DOHH2 (cell line): ENCODE data around the gene KRTCAP2.
"Not testable (repeated sequence)": the region's sequence is repeated elsewhere in the genome, so short reads cannot be mapped to it uniquely, and the experiment has no call there.

Experiments used
- H3F3A ChIP-seq: fragments of 200-600 bp; sonication (generic), shearing (Covaris generic); 2 replicates; pipeline ENCODE4 v1.6.0; 2016; ENCODE audit warnings: antibody characterized with exemption, mild to moderate bottlenecking; ENCODE audit not compliant: control insufficient read depth, insufficient read depth
- H3K27ac ChIP-seq: fragments of 200-600 bp; sonication (generic); 2 replicates; pipeline ENCODE4 v1.5.1; 2014; ENCODE audit warnings: low read depth, mild to moderate bottlenecking, low read length, moderate library complexity
- H3K27me3 ChIP-seq: fragments of 200-600 bp; sonication (generic); 2 replicates; pipeline ENCODE4 v1.6.1; 2014; ENCODE audit warnings: mild to moderate bottlenecking, low read length, mixed read lengths; ENCODE audit not compliant: control insufficient read depth
- H3K36me3 ChIP-seq: fragments of 200-600 bp; sonication (generic); 2 replicates; pipeline ENCODE4 v1.6.1; 2014; ENCODE audit warnings: mild to moderate bottlenecking, low read length, moderate library complexity, mixed read lengths; ENCODE audit not compliant: control insufficient read depth
- H3K4me1 ChIP-seq: fragments of 200-600 bp; sonication (generic); 2 replicates; pipeline ENCODE4 v1.6.1; 2014; ENCODE audit warnings: mild to moderate bottlenecking, low read length, mixed read lengths; ENCODE audit not compliant: control insufficient read depth
- H3K4me2 ChIP-seq: fragments of 200-600 bp; sonication (generic); 2 replicates; pipeline ENCODE4 v1.6.0; 2014; ENCODE audit warnings: mild to moderate bottlenecking, low read length, moderate library complexity
- H3K4me3 ChIP-seq: fragments of 200-600 bp; sonication (generic); 2 replicates; pipeline ENCODE4 v1.5.1; 2014; ENCODE audit warnings: mild to moderate bottlenecking, low read length, mixed read lengths
- H3K79me2 ChIP-seq: fragments of 200-600 bp; sonication (generic); 2 replicates; pipeline ENCODE4 v1.6.1; 2014; ENCODE audit warnings: mild to moderate bottlenecking, low read length, mixed read lengths; ENCODE audit not compliant: control insufficient read depth
- H3K9me2 ChIP-seq: fragments of 200-600 bp; sonication (generic); replicated peaks from 2 replicates; pipeline ENCODE4 v1.6.1; 2014; ENCODE audit warnings: mild to moderate bottlenecking, low read length, mixed read lengths; ENCODE audit not compliant: control insufficient read depth
- H3K9me3 ChIP-seq: fragments of 200-600 bp; sonication (generic); 2 replicates; pipeline ENCODE4 v1.6.1; 2014; ENCODE audit warnings: antibody characterized with exemption, low read length, mixed read lengths; ENCODE audit not compliant: control insufficient read depth, insufficient read depth
- H4K20me1 ChIP-seq: fragments of 200-600 bp; sonication (generic); 2 replicates; pipeline ENCODE4 v1.6.0; 2014; ENCODE audit warnings: low read depth, mild to moderate bottlenecking, antibody characterized with exemption, low read length, moderate library complexity; ENCODE audit not compliant: control insufficient read depth, insufficient read depth
- CTCF ChIP-seq: fragments of 200-600 bp; sonication (generic); IDR thresholded peaks from one replicate; pipeline ENCODE4 v1.5.1; 2014; ENCODE audit warnings: antibody characterized with exemption, mild to moderate bottlenecking, low read depth, low read length; ENCODE audit not compliant: poor library complexity, severe bottlenecking
- EZH2phosphoT487 ChIP-seq: fragments of 200-600 bp; sonication (generic); IDR thresholded peaks from 2 replicates; pipeline ENCODE4 v1.6.1; 2017; ENCODE audit warnings: borderline replicate concordance, mild to moderate bottlenecking, antibody characterized with exemption, low read length, moderate library complexity, mixed read lengths

Gene KRTCAP2

GRCh38 chr1:155166471-155167165, 6.5 kb downstream of the KRTCAP2 start:
- Histone ChIP-seq H3K27ac (peak overlapping the region; percentile 53), H3K4me2 (peak overlapping the region; percentile 90), H3K9me2 (no peaks in the 10 kb centered on the region), H3K79me2 (peaks cover 5% of the 10 kb centered on the region), H3K27me3 (no peaks in the 10 kb centered on the region), H3K36me3 (peaks cover 25% of the 10 kb centered on the region), H3F3A (peaks cover 9% of the 10 kb centered on the region; the same call in 1 of the 2 replicates), H3K4me3 (peak overlapping the region; percentile 70), H3K9me3 (no peaks in the 10 kb centered on the region), H3K4me1 (peaks cover 33% of the 10 kb centered on the region), H4K20me1 (no peaks in the 10 kb centered on the region)
- TF ChIP-seq EZH2phosphoT487 (no peak), CTCF (no peak)

- TF ChIP-seq EZH2phosphoT487 (no peak), CTCF (no peak)
- Histone ChIP-seq H3K4me1 (peaks cover 33% of the 10 kb centered on the region), H4K20me1 (no peaks in the 10 kb centered on the region), H3K36me3 (peaks cover 20% of the 10 kb centered on the region), H3K79me2 (no peaks in the 10 kb centered on the region), H3K9me2 (no peaks in the 10 kb centered on the region), H3K4me2 (peak overlapping the region; percentile 90), H3K27me3 (no peaks in the 10 kb centered on the region), H3K27ac (no peak overlapping the region), H3K4me3 (peak overlapping the region; percentile 14), H3F3A (peaks cover 9% of the 10 kb centered on the region; the same call in 1 of the 2 replicates), H3K9me3 (no peaks in the 10 kb centered on the region)
Measured at GRCh38 chr1:155166051-155166470, 7.0 kb downstream of the KRTCAP2 start.

GRCh38 chr1:155164625-155165024, 8.5 kb downstream of the KRTCAP2 start:
- H3K79me2 ChIP-seq, H3K27ac ChIP-seq, H3K4me2 ChIP-seq, H4K20me1 ChIP-seq, H3F3A ChIP-seq, H3K27me3 ChIP-seq, H3K9me3 ChIP-seq, H3K9me2 ChIP-seq, H3K4me3 ChIP-seq: not testable (repeated sequence)
- peaks cover 13% of the 10 kb centered on the region for H3K36me3 ChIP-seq
- peaks cover 33% of the 10 kb centered on the region for H3K4me1 ChIP-seq

- H3K36me3 ChIP-seq, H3K9me3 ChIP-seq, H3K4me2 ChIP-seq, H3K79me2 ChIP-seq, H3F3A ChIP-seq, H3K9me2 ChIP-seq, H3K4me3 ChIP-seq, H3K27me3 ChIP-seq, H4K20me1 ChIP-seq, H3K27ac ChIP-seq: not testable (repeated sequence)
- peaks cover 33% of the 10 kb centered on the region for H3K4me1 ChIP-seq
Measured at GRCh38 chr1:155163785-155164184, 9.3 kb downstream of the KRTCAP2 start.

DNA sequence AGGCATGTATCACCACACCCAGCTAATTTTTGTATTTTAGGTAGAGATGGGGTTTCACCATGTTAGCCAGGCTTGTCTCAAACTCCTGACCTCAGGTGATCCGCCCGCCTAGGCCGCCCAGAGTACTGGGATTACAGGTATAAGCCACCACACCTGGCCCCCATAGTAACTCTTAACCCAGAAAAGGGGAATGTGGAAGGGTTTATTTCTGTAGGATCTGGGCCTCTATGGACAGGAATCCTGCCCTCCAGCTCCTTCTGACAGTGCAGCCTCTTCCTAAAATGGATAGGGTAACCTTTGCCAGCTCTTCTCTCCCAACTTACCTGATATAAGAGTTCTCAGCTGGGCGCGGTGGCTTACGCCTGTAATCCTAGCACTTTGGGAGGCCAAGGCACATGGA, 10.5 kb downstream of the KRTCAP2 start:
- H3K79me2 ChIP-seq, H3K27ac ChIP-seq, H3K9me2 ChIP-seq, H3K4me3 ChIP-seq, H3K36me3 ChIP-seq, H3F3A ChIP-seq, H4K20me1 ChIP-seq, H3K4me2 ChIP-seq, H3K9me3 ChIP-seq, H3K27me3 ChIP-seq: not testable (repeated sequence)
- H3K4me1 ChIP-seq = peaks cover 28% of the 10 kb centered on the region
